ENCODE measurements around the gene ERGIC2. TPM values are rescaled to one million over a fixed set of nuclear protein-coding genes. Genes with fewer than 3 reads are reported as not detected.
"Not testable (repeated sequence)": the region's sequence is repeated elsewhere in the genome, so short reads cannot be mapped to it uniquely, and the experiment has no call there.

The ERGIC2 gene
- total and polyA plus RNA-seq, 2 donors (not counting 1 experiment from before 2014, with no cell fraction given): 4.4 to 37.2 TPM

- Histone ChIP-seq H3K9me3 (ENCODE audit: control extremely low read depth in 1 of 3, control insufficient read depth in 2 of 3, insufficient read depth in 1 of 3, low read length in 2 of 3) (no peaks in the 10 kb centered on the region), H3K27me3 (replicated peaks in 1 of 4; ENCODE audit: control extremely low read depth in 1 of 4, control insufficient read depth in 3 of 4, insufficient read depth in 4 of 4, low read length in 3 of 4) (peaks cover 0 to 4% (median 0%) of the 10 kb centered on the region in 4 experiments), H4K20me1 (ENCODE audit: control insufficient read depth, insufficient read depth, low read length, poor library complexity, severe bottlenecking) (no peaks in the 10 kb centered on the region), H3K27ac (ENCODE audit: low read length in 2 of 2) (no peak overlapping the region), H3K4me2 (replicated peaks; ENCODE audit: low read depth, low read length, poor library complexity, severe bottlenecking) (no peak overlapping the region), H3K4me3 (ENCODE audit: control extremely low read depth in 1 of 5, extremely low read depth in 1 of 5, insufficient read depth in 1 of 5, low read depth in 2 of 5, low read length in 4 of 5) (no peak overlapping the region), H2AFZ (ENCODE audit: insufficient read depth, low read depth, low read length, poor library complexity, severe bottlenecking) (no peak overlapping the region), H3K4me1 (ENCODE audit: control insufficient read depth in 2 of 2, insufficient read depth in 2 of 2, low read length in 2 of 2) (no peaks in the 10 kb centered on the region), H3K79me2 (ENCODE audit: control insufficient read depth, insufficient read depth, low read length) (no peaks in the 10 kb centered on the region), H3K9ac (ENCODE audit: low read length) (no peak overlapping the region), H3K36me3 (replicated peaks in 1 of 2; ENCODE audit: control extremely low read depth in 1 of 2, control insufficient read depth in 1 of 2, extremely low read depth in 1 of 2, insufficient read depth in 2 of 2, low read length in 1 of 2) (no peaks in the 10 kb centered on the region)
- H3K27me3 Mint-ChIP-seq: peaks cover 36% of the 10 kb centered on the region
- DNase-seq (no peak), ATAC-seq (ENCODE audit: low read depth) (no peak)
- no peaks in the 10 kb centered on the region for H3K4me1 Mint-ChIP-seq
- no peak for TF ChIP-seq EZH2 (IDR thresholded peaks at IDR 0.05; ENCODE audit: borderline replicate concordance, insufficient read depth, low read depth, low read length, poor library complexity, severe bottlenecking)
- no peak for TF ChIP-seq CTCF (IDR thresholded peaks at IDR 0.05)
- H3K9me3 Mint-ChIP-seq (ENCODE audit: insufficient read depth): no peaks in the 10 kb centered on the region
- ChIA-PET CTCF (no interaction called here), POLR2A (no interaction called here)
- H3K4me3 Mint-ChIP-seq: no peak overlapping the region
- H3K27ac Mint-ChIP-seq: no peak overlapping the region
- intact Hi-C loops (cut with micrococcal nuclease): no loop called here
- WGBS (ENCODE audit: insufficient coverage): 100% methylated on average over 1 of the region's 1 CpG
These were observed 14.4 kb upstream of the ERGIC2 start for GRCh38 chr12:29395356-29395755.

- ATAC-seq (ENCODE audit: low read depth); CTCF ChIA-PET; POLR2A ChIA-PET; H3K27ac ChIP-seq (ENCODE audit: low read length in 2 of 2); H3K4me3 ChIP-seq (ENCODE audit: control extremely low read depth in 1 of 5, extremely low read depth in 1 of 5, insufficient read depth in 1 of 5, low read depth in 2 of 5, low read length in 4 of 5); H3K4me1 ChIP-seq (ENCODE audit: control insufficient read depth in 2 of 2, insufficient read depth in 2 of 2, low read length in 2 of 2); H2AFZ ChIP-seq (ENCODE audit: insufficient read depth, low read depth, low read length, poor library complexity, severe bottlenecking); H3K27ac Mint-ChIP-seq; DNase-seq; H3K4me3 Mint-ChIP-seq; H3K27me3 ChIP-seq (replicated peaks in 1 of 4; ENCODE audit: control extremely low read depth in 1 of 4, control insufficient read depth in 3 of 4, insufficient read depth in 4 of 4, low read length in 3 of 4); H3K36me3 ChIP-seq (replicated peaks in 1 of 2; ENCODE audit: control extremely low read depth in 1 of 2, control insufficient read depth in 1 of 2, extremely low read depth in 1 of 2, insufficient read depth in 2 of 2, low read length in 1 of 2); H4K20me1 ChIP-seq (ENCODE audit: control insufficient read depth, insufficient read depth, low read length, poor library complexity, severe bottlenecking); H3K4me1 Mint-ChIP-seq; H3K9me3 ChIP-seq (ENCODE audit: control extremely low read depth in 1 of 3, control insufficient read depth in 2 of 3, insufficient read depth in 1 of 3, low read length in 2 of 3); H3K79me2 ChIP-seq (ENCODE audit: control insufficient read depth, insufficient read depth, low read length); H3K9ac ChIP-seq (ENCODE audit: low read length); H3K9me3 Mint-ChIP-seq (ENCODE audit: insufficient read depth); H3K4me2 ChIP-seq (replicated peaks; ENCODE audit: low read depth, low read length, poor library complexity, severe bottlenecking); intact Hi-C loops (cut with micrococcal nuclease): not testable (repeated sequence)
- H3K27me3 Mint-ChIP-seq: peaks cover 17% of the 10 kb centered on the region
- WGBS (ENCODE audit: insufficient coverage): 100% methylated on average over 1 of the region's 3 CpGs
These were observed 9.4 kb upstream of the ERGIC2 start for GRCh38 chr12:29390419-29390818.
